ENCODE measurements around the gene ZNF560. TPM values are rescaled to one million over a fixed set of nuclear protein-coding genes. Genes with fewer than 3 reads are reported as not detected.
"Not testable (repeated sequence)": the region's sequence is repeated elsewhere in the genome, so short reads cannot be mapped to it uniquely, and the experiment has no call there.

ZNF560 gene
- 0.02 TPM in 1 of 2 replicates, not detected in the other for total RNA-seq (2014; rRNA removed; shearing (Covaris generic))

- DNase-seq (ENCODE audit: low spot score), result no peak
Observed at GRCh38 chr19:9498183-9498902, at the start of gene ZNF560. Gene ZNF560 (minus strand): TSS chr19:9498616. CDS start chr19:9475313, 23,303 bp downstream.

GRCh38 chr19:9547870-9548269 lies 49.5 kb upstream of the ZNF560 start:
- DNase-seq (ENCODE audit: low spot score), result no peak

GRCh38 chr19:9541281-9541680 lies 42.9 kb upstream of the ZNF560 start:
- not testable (repeated sequence) for DNase-seq (ENCODE audit: low spot score)

GRCh38 chr19:9539921-9540320 lies 41.5 kb upstream of the ZNF560 start:
- not testable (repeated sequence) for DNase-seq (ENCODE audit: low spot score)

- DNase-seq (ENCODE audit: low spot score), result not testable (repeated sequence)
Observed at GRCh38 chr19:9539201-9539600, 40.8 kb upstream of the ZNF560 start.

- peak; percentile 87 for DNase-seq (ENCODE audit: low spot score)
Observed at GRCh38 chr19:9538183-9539058, 40.0 kb upstream of the ZNF560 start, which contains the start of gene ZNF426. Gene ZNF426 (minus strand): TSS chr19:9538645. CDS start chr19:9536232, 2,413 bp downstream.

- no peak for DNase-seq (ENCODE audit: low spot score)
Observed at GRCh38 chr19:9535934-9536333, 37.5 kb upstream of the ZNF560 start.

GRCh38 chr19:9531933-9532332 lies 33.5 kb upstream of the ZNF560 start:
- DNase-seq (ENCODE audit: low spot score), result no peak

- peak; percentile 9 for DNase-seq (ENCODE audit: low spot score)
Observed at GRCh38 chr19:9528757-9529336, 30.4 kb upstream of the ZNF560 start.

GRCh38 chr19:9523885-9524474 lies 25.6 kb upstream of the ZNF560 start:
- no peak for DNase-seq (ENCODE audit: low spot score)

- DNase-seq (ENCODE audit: low spot score), result no peak
Observed at GRCh38 chr19:9507285-9507684, 8.9 kb upstream of the ZNF560 start.

GRCh38 chr19:9500796-9501195 lies 2.4 kb upstream of the ZNF560 start:
- DNase-seq (ENCODE audit: low spot score), result no peak

- DNase-seq (ENCODE audit: low spot score), result no peak
Observed at GRCh38 chr19:9494096-9494495, 4.3 kb downstream of the ZNF560 start.

- no peak for DNase-seq (ENCODE audit: low spot score)
Observed at GRCh38 chr19:9487016-9487415, 11.4 kb downstream of the ZNF560 start.

- DNase-seq (ENCODE audit: low spot score), result no peak
Observed at GRCh38 chr19:9485140-9485539, 13.3 kb downstream of the ZNF560 start.

- DNase-seq (ENCODE audit: low spot score), result no peak
Observed at GRCh38 chr19:9474975-9475374, 23.4 kb downstream of the ZNF560 start.

- no peak for DNase-seq (ENCODE audit: low spot score)
Observed at GRCh38 chr19:9467161-9467560, 31.3 kb downstream of the ZNF560 start.

GRCh38 chr19:9461938-9462337 lies 36.5 kb downstream of the ZNF560 start:
- DNase-seq (ENCODE audit: low spot score), result no peak

GRCh38 chr19:9456018-9456689 lies 42.3 kb downstream of the ZNF560 start:
- peak; percentile 13 for DNase-seq (ENCODE audit: low spot score)

GRCh38 chr19:9453953-9454352 lies 44.5 kb downstream of the ZNF560 start:
- no peak for DNase-seq (ENCODE audit: low spot score)

GRCh38 chr19:9445037-9445436 lies 53.4 kb downstream of the ZNF560 start:
- DNase-seq (ENCODE audit: low spot score), result no peak
